ENCODE measurements around the gene RABAC1.

The RABAC1 gene

GRCh38 chr19:41922585-41922984, 36.5 kb downstream of the RABAC1 start:
- CTCF ChIA-PET = no interaction called here
- no peak for TF ChIP-seq CTCF (conservative IDR thresholded peaks at IDR 0.05; ENCODE audit: low read depth)
- H3K27ac ChIP-seq = no peak overlapping the region
- POLR2A ChIA-PET (ENCODE audit: low non-redundant PET) = no interaction called here
- no peak for DNase-seq (ENCODE audit: low spot score)

- DNase-seq (ENCODE audit: low spot score) = no peak
- CTCF ChIA-PET = no interaction called here
- H3K27ac ChIP-seq = no peak overlapping the region
- no peak for TF ChIP-seq CTCF (conservative IDR thresholded peaks at IDR 0.05; ENCODE audit: low read depth)
- POLR2A ChIA-PET (ENCODE audit: low non-redundant PET) = no interaction called here
Observed at GRCh38 chr19:41921577-41922576, 37.2 kb downstream of the RABAC1 start.

- POLR2A ChIA-PET (ENCODE audit: low non-redundant PET) = no interaction called here
- H3K27ac ChIP-seq = no peak overlapping the region
- CTCF ChIA-PET = no interaction called here
- no peak for TF ChIP-seq CTCF (conservative IDR thresholded peaks at IDR 0.05; ENCODE audit: low read depth)
- no peak for DNase-seq (ENCODE audit: low spot score)
Observed at GRCh38 chr19:41920882-41921576, 38.1 kb downstream of the RABAC1 start.

GRCh38 chr19:41919948-41920712, 39.0 kb downstream of the RABAC1 start:
- no peak for DNase-seq (ENCODE audit: low spot score)
- ChIA-PET CTCF (no interaction called here), POLR2A (ENCODE audit: low non-redundant PET) (no interaction called here)
- no peak overlapping the region for H3K27ac ChIP-seq
- TF ChIP-seq CTCF (conservative IDR thresholded peaks at IDR 0.05; ENCODE audit: low read depth) = no peak

GRCh38 chr19:41918653-41919244, 40.4 kb downstream of the RABAC1 start:
- POLR2A ChIA-PET (ENCODE audit: low non-redundant PET) = no interaction called here
- no peak for TF ChIP-seq CTCF (conservative IDR thresholded peaks at IDR 0.05; ENCODE audit: low read depth)
- CTCF ChIA-PET = no interaction called here
- DNase-seq (ENCODE audit: low spot score) = no peak
- no peak overlapping the region for H3K27ac ChIP-seq

GRCh38 chr19:41918095-41918494, 41.0 kb downstream of the RABAC1 start:
- no peak for TF ChIP-seq CTCF (conservative IDR thresholded peaks at IDR 0.05; ENCODE audit: low read depth)
- POLR2A ChIA-PET (ENCODE audit: low non-redundant PET) = interaction anchor here (0.6 kb wide), 1 partner anchor 158 kb away, joined by 3 read pairs; the partner anchor contains the start of gene ZNF574
- DNase-seq (ENCODE audit: low spot score) = no peak
- H3K27ac ChIP-seq = no peak overlapping the region
- CTCF ChIA-PET = no interaction called here

Measured in RWPE1 (cell line).